HepG2 (cell line): ENCODE measurements around the gene VENTX. TPM values are rescaled to one million over a fixed set of nuclear protein-coding genes. Genes with fewer than 3 reads are reported as not detected.
A peak's percentile ranks its signal among the peaks of the same experiment; 100 is the strongest.

Experiments
- AHR ChIP-seq: IDR thresholded peaks from 2 replicates; pipeline ENCODE4 v1.6.1; 2018; ENCODE audit warnings: missing genetic modification reagents, missing compliant biosample characterization
- ATF7 ChIP-seq, 2 experiments: fragments of 450-650 bp in 1 of 2; sonication (generic) in 1 of 2; formaldehyde crosslinking in 1 of 2; IDR thresholded peaks; 2 replicates each; pipeline versions ENCODE4 v1.4.0 to v1.6.1; 2016 to 2020; ENCODE audit warnings: antibody characterized with exemption in 1 of 2, mild to moderate bottlenecking in 1 of 2, missing genetic modification reagents in 1 of 2
- CBX2 ChIP-seq, 2 experiments: fragments of 200-600 bp in 1 of 2; sonication (generic); formaldehyde crosslinking in 1 of 2; IDR thresholded peaks; 2 replicates each; pipeline versions ENCODE4 v1.7.0 to v1.8.1; 2018 to 2022; ENCODE audit warnings: low read depth in 2 of 2, low read length in 1 of 2, mild to moderate bottlenecking in 1 of 2, missing genetic modification reagents in 1 of 2
- CCDC6 ChIP-seq: sonication (generic); formaldehyde crosslinking; IDR thresholded peaks from 2 replicates; pipeline ENCODE4 v1.8.1; 2022; ENCODE audit warnings: mild to moderate bottlenecking, missing genetic modification reagents, moderate library complexity
- CEBPG ChIP-seq: IDR thresholded peaks from 2 replicates; pipeline ENCODE4 v1.6.1; 2016
- DMAP1 ChIP-seq: IDR thresholded peaks from 2 replicates; pipeline ENCODE4 v1.6.1; 2016
- JUN ChIP-seq: sonication (generic); formaldehyde crosslinking; IDR thresholded peaks from 2 replicates; pipeline ENCODE4 v1.4.0; 2020; ENCODE audit warnings: mild to moderate bottlenecking, missing genetic modification reagents
- MYPOP ChIP-seq: sonication (generic); formaldehyde crosslinking; IDR thresholded peaks from 2 replicates; pipeline ENCODE4 v1.8.1; 2023; ENCODE audit warnings: mild to moderate bottlenecking, moderate library complexity, missing genetic modification reagents
- NR3C1 ChIP-seq: sonication (generic); formaldehyde crosslinking; IDR thresholded peaks from 2 replicates; pipeline ENCODE4 v1.4.0; 2020; ENCODE audit warnings: missing genetic modification reagents
- NRL ChIP-seq: sonication (generic); formaldehyde crosslinking; IDR thresholded peaks from 2 replicates; pipeline ENCODE4 v1.5.0; 2020; ENCODE audit warnings: missing genetic modification reagents, mild to moderate bottlenecking, moderate library complexity, borderline replicate concordance
- PAF1 ChIP-seq: IDR thresholded peaks from 2 replicates; pipeline ENCODE4 v1.6.1; 2016; ENCODE audit warnings: missing genetic modification reagents, missing compliant biosample characterization
- RBM22 ChIP-seq: fragments of 200-400 bp; formaldehyde crosslinking; optimal IDR thresholded peaks from 2 replicates; pipeline ENCODE3; 2017; ENCODE audit warnings: mild to moderate bottlenecking, low read length, moderate library complexity
- SNAI1 ChIP-seq: sonication (generic); formaldehyde crosslinking; IDR thresholded peaks from 2 replicates; pipeline ENCODE4 v1.5.0; 2020; ENCODE audit warnings: mild to moderate bottlenecking, missing genetic modification reagents, borderline replicate concordance
- SP1 ChIP-seq, 2 experiments: fragments of 450-650 bp in 1 of 2; sonication (generic) in 1 of 2; formaldehyde crosslinking in 1 of 2; IDR thresholded peaks; 2 replicates each; pipeline versions ENCODE4 v1.4.0 to v1.6.1; 2016 to 2020; ENCODE audit warnings: missing genetic modification reagents in 1 of 2
- TBX2 ChIP-seq: sonication (generic); formaldehyde crosslinking; IDR thresholded peaks from 2 replicates; pipeline ENCODE4 v1.5.0; 2020; ENCODE audit warnings: missing genetic modification reagents, mild to moderate bottlenecking, borderline replicate concordance
- TCF7 ChIP-seq: sonication (generic); IDR thresholded peaks from 2 replicates; pipeline ENCODE4 v1.6.1; 2016; ENCODE audit warnings: antibody characterized with exemption, low read depth
- ZBTB26 ChIP-seq: IDR thresholded peaks from 2 replicates; pipeline ENCODE4 v1.6.1; 2016; ENCODE audit warnings: missing compliant biosample characterization, missing genetic modification reagents, borderline replicate concordance
- ZFP91 ChIP-seq: sonication (generic); formaldehyde crosslinking; IDR thresholded peaks from 2 replicates; pipeline ENCODE4 v1.9.0; 2022; ENCODE audit warnings: missing genetic modification reagents, mild to moderate bottlenecking, borderline replicate concordance
- ZGPAT ChIP-seq: IDR thresholded peaks from 2 replicates; pipeline ENCODE4 v1.6.1; 2016; ENCODE audit warnings: mild to moderate bottlenecking
- ZNF138 ChIP-seq: sonication (generic); formaldehyde crosslinking; IDR thresholded peaks from 2 replicates; pipeline ENCODE4 v1.5.0; 2020; ENCODE audit warnings: mild to moderate bottlenecking, low read depth, missing genetic modification reagents
- ZNF691 ChIP-seq: sonication (generic); formaldehyde crosslinking; IDR thresholded peaks from 2 replicates; pipeline ENCODE4 v1.4.0; 2020; ENCODE audit warnings: missing genetic modification reagents, low read depth, mild to moderate bottlenecking, borderline replicate concordance
- ZNF772 ChIP-seq: sonication (generic); formaldehyde crosslinking; IDR thresholded peaks from 2 replicates; pipeline ENCODE4 v1.5.0; 2020; ENCODE audit warnings: mild to moderate bottlenecking, missing genetic modification reagents
- ZNF780A ChIP-seq: sonication (generic); formaldehyde crosslinking; IDR thresholded peaks from 2 replicates; pipeline ENCODE4 v1.8.0; 2022; ENCODE audit warnings: mild to moderate bottlenecking, missing genetic modification reagents, moderate library complexity
- ZNF883 ChIP-seq: sonication (generic); formaldehyde crosslinking; IDR thresholded peaks from 2 replicates; pipeline ENCODE4 v1.5.1; 2020; ENCODE audit warnings: mild to moderate bottlenecking, missing genetic modification reagents; ENCODE audit errors: not compliant biosample characterization
- polyA plus RNA-seq, 8 experiments: library from polyadenylated mRNA; depleted of rRNA in 3 of 8; stranded (reverse) in 7 of 8; unstranded in 1 of 8; fragments of >200 nt; fragmentation: Illumina TruSeq in 4 of 8; extraction: Trizol in 4 of 8; gene quantifications; 2 replicates each; pipeline versions ENCODE4 v1.2.1 to v1.2.3, GENCODE V29; 2011 to 2016; ENCODE audit warnings: low read depth in 4 of 8, missing spikeins in 1 of 8, mixed read lengths in 1 of 8; ENCODE audit not compliant: insufficient read depth in 1 of 8
- total RNA-seq, 5 experiments: library from RNA; depleted of rRNA; stranded (reverse); fragments of >200 nt; fragmentation: Illumina TruSeq; extraction: Trizol; gene quantifications; 2 replicates each; pipeline ENCODE4 v1.2.3, GENCODE V29; 2016; ENCODE audit warnings: low read depth in 1 of 5

The VENTX gene
- total and polyA plus RNA-seq, 2 of the 13 experiments (the other 11 are each of a cell fraction or from before 2014, with no cell fraction given): not detected

- TF ChIP-seq ZNF138 (CRISPR knock-in tag) (no peak), NR3C1 (no peak), ATF7 (IDR thresholded peaks at IDR 0.05) (no peak), ATF7 (CRISPR knock-in tag; IDR thresholded peaks at IDR 0.05) (no peak), NRL (CRISPR knock-in tag) (0 out of 2 replicates have a peak, but pooled peaks have one; percentile 13), RBM22 (no peak), ZNF772 (no peak), ZNF883 (no peak), SP1 (IDR thresholded peaks at IDR 0.05) (no peak), SP1 (CRISPR knock-in tag; IDR thresholded peaks at IDR 0.05) (no peak), CBX2 (IDR thresholded peaks at IDR 0.05; ENCODE audit: low read depth, low read length) (no peak), CBX2 (CRISPR knock-in tag; IDR thresholded peaks at IDR 0.05; ENCODE audit: low read depth) (no peak), ZNF780A (no peak), ZGPAT (CRISPR knock-in tag) (no peak), AHR (CRISPR knock-in tag) (no peak), DMAP1 (no peak), SNAI1 (CRISPR knock-in tag) (no peak), TCF7 (peak; percentile 65; the same call in 1 of the 2 replicates), JUN (CRISPR knock-in tag) (no peak), CEBPG (CRISPR knock-in tag) (peak; percentile 59), ZNF691 (CRISPR knock-in tag) (no peak), PAF1 (no peak), CCDC6 (CRISPR knock-in tag) (no peak), MYPOP (CRISPR knock-in tag) (peak; percentile 45; the same call in 1 of the 2 replicates), ZBTB26 (CRISPR knock-in tag) (0 out of 2 replicates have a peak, but pooled peaks have one; percentile 16), TBX2 (CRISPR knock-in tag) (peak; percentile 43; the same call in 1 of the 2 replicates), ZFP91 (0 out of 2 replicates have a peak, but pooled peaks have one; percentile 21)
These were observed 40.4 kb downstream of the VENTX start (continued) for GRCh38 chr10:133277993-133278576.
